GM12892 (cell line): ENCODE measurements around the gene PTCSC3.

Experiments
- POLR2A ChIP-seq: IDR thresholded peaks from 2 replicates; pipeline ENCODE4 v1.6.1; 2011; ENCODE audit warnings: low read depth, low read length, control low read depth
- POLR2AphosphoS5 ChIP-seq: IDR thresholded peaks from 2 replicates; pipeline ENCODE4 v1.6.1; 2011; ENCODE audit warnings: low read depth, low read length, control low read depth
- TAF1 ChIP-seq: IDR thresholded peaks from 2 replicates; pipeline ENCODE4 v1.6.1; 2011; ENCODE audit warnings: low read depth, mild to moderate bottlenecking, control low read depth, low read length, borderline replicate concordance

- TF ChIP-seq POLR2A: no peak
- TF ChIP-seq POLR2AphosphoS5: no peak
- no peak for TF ChIP-seq TAF1
Observed at GRCh38 chr14:36212577-36212976, 36.1 kb upstream of the PTCSC3 start.
